Chondrocyte (in vitro differentiated cells): ENCODE results near the gene MEPCE. TPM values are rescaled to one million over a fixed set of nuclear protein-coding genes. Genes with fewer than 3 reads are reported as not detected.

Experiments
- DNase-seq: peaks from one replicate; pipeline ENCODE4 v3.0.0; 2021; ENCODE audit warnings: mixed read lengths, low spot score
- H3K27ac Mint-ChIP-seq: one replicate; pipeline ENCODE4 v1.8.0; 2021; ENCODE audit warnings: mild to moderate bottlenecking, moderate library complexity, mixed read lengths; ENCODE audit not compliant: unreplicated experiment
- H3K27me3 Mint-ChIP-seq: 2 replicates; pipeline ENCODE4 v1.8.0; 2021; ENCODE audit warnings: low read depth, mixed read lengths
- H3K36me3 Mint-ChIP-seq: 2 replicates; pipeline ENCODE4 v1.8.0; 2021; ENCODE audit warnings: low read depth, mixed read lengths
- H3K4me1 Mint-ChIP-seq: 2 replicates; pipeline ENCODE4 v1.8.0; 2021; ENCODE audit warnings: low read depth, mild to moderate bottlenecking, mixed read lengths
- H3K4me3 Mint-ChIP-seq: one replicate; pipeline ENCODE4 v1.8.0; 2021; ENCODE audit warnings: mild to moderate bottlenecking, moderate library complexity, mixed read lengths; ENCODE audit not compliant: unreplicated experiment
- H3K9me3 Mint-ChIP-seq: 2 replicates; pipeline ENCODE4 v1.8.0; 2021; ENCODE audit warnings: low read depth, mixed read lengths
- CTCF ChIP-seq: fragments of 200-600 bp; sonication (generic); IDR thresholded peaks from 2 replicates; pipeline ENCODE4 v1.5.0; 2021; ENCODE audit warnings: antibody characterized with exemption, mild to moderate bottlenecking, moderate library complexity
- total RNA-seq: library from RNA; stranded (reverse); gene quantifications from 3 replicates; pipeline ENCODE4 v1.2.1, GENCODE V29; 2021

MEPCE gene
- total RNA-seq, 1 donor from 2014 or later, result 30.9 TPM

DNA sequence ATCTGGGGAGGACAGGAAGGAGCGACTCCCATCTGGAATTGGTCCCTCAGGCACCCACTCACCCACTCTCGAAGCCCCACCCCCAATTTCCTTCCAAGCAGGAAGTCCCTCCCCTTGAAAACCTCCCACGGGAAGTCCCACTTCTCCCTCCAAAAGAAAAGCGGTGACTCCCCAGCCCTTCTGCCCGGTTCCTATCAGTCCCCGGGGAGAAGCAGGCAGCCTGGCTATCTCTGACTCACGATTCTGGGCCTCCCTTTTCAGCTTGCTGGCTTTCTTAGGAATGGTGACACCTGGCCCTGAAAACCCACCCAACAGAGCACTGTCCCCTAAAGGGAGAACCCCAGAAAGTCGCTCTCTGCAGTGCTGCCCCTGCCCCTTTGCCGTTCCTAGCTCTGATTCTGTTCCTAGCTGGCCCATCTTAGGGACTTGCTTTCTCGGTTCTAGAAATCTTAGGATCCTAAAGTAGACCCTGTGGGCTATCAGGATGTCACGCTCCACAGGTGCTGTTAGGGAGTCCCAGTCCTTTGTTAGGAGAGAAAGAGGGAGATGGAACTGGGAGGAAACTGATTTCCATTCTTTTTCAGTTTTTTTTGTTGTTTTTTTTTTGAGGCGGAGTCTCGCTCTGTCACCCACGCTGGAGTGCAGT is 43.3 kb downstream of the MEPCE start:
- Mint-ChIP-seq H3K36me3 (peaks cover 4% of the 10 kb centered on the region), H3K4me1 (peaks cover 27% of the 10 kb centered on the region), H3K27ac (peak overlapping the region; percentile 32), H3K4me3 (no peak overlapping the region), H3K9me3 (no peaks in the 10 kb centered on the region), H3K27me3 (no peaks in the 10 kb centered on the region)
- TF ChIP-seq CTCF, result no peak
- DNase-seq, result no peak

- no peak for DNase-seq
- Mint-ChIP-seq H3K4me3 (peak overlapping the region; percentile 90), H3K9me3 (no peaks in the 10 kb centered on the region), H3K36me3 (peaks cover 4% of the 10 kb centered on the region), H3K27me3 (no peaks in the 10 kb centered on the region), H3K4me1 (peaks cover 30% of the 10 kb centered on the region), H3K27ac (peak overlapping the region; percentile 65)
- TF ChIP-seq CTCF, result no peak
Measured at GRCh38 chr7:100475549-100475948, 45.9 kb downstream of the MEPCE start.

DNA sequence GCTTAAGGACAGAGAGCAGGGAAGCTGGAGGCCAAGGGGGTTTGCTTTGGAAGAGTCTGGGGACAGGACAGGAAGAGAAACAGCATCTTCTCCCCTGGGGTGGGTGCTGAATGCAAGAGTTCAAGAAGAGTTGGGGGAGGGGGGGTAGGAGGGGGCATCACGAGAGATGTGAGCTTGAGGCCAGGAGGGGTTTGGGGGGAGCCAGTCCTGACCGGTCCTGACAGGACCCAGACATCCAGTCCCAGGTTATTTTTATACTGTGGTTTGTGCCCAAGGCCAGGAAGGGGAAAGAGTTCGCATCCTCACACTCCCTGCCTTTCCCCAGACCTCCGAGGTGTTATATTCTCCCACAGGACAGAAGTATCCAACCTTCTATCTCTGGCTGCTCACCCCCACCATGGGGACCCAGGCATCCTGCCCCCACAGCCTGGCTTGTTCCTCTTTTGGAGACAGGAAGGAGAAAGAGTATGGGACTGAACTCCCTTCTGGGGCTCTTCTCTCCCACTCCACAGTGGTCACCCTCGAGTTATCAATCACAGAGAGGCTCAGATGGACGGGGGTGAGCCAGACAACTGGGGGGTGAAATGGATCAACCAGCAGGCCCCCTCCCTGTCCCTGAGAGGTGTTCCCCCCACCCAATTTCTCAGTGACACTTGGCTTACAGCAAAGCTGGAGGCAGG is 46.6 kb downstream of the MEPCE start:
- no peaks in the 10 kb centered on the region for H3K9me3 Mint-ChIP-seq
- H3K27me3 Mint-ChIP-seq, result no peaks in the 10 kb centered on the region
- TF ChIP-seq CTCF, result no peak
- peaks cover 30% of the 10 kb centered on the region for H3K4me1 Mint-ChIP-seq
- H3K4me3 Mint-ChIP-seq, result peak overlapping the region; percentile 90
- DNase-seq, result no peak
- peaks cover 4% of the 10 kb centered on the region for H3K36me3 Mint-ChIP-seq
- H3K27ac Mint-ChIP-seq, result peak overlapping the region; percentile 65

GRCh38 chr7:100476903-100477870 is 47.6 kb downstream of the MEPCE start:
- Mint-ChIP-seq H3K4me3 (peak overlapping the region; percentile 90), H3K9me3 (no peaks in the 10 kb centered on the region), H3K36me3 (peaks cover 4% of the 10 kb centered on the region), H3K4me1 (peaks cover 30% of the 10 kb centered on the region), H3K27ac (peak overlapping the region; percentile 66), H3K27me3 (no peaks in the 10 kb centered on the region)
- TF ChIP-seq CTCF, result peak; percentile 48
- DNase-seq, result no peak

DNA sequence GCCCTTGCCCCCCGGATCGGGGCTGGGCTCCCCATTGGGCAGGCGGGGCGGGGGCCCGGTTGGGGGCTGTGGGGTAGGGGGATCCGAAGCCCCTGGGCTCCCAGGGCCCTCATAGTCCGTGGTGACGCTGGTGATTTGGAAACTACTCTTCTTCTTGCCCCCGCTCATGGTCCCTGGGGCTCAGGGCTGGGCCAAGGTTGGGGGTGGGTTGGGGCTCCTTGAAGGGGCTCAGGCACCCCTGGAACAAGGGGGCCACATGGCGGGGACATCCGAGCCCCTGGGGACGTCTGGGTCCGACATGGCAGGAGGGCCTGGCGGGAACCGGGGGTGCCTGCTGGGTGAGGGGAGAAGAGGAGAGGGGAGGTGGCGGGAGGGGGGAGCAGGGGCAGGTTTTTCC is 48.2 kb downstream of the MEPCE start:
- peaks cover 4% of the 10 kb centered on the region for H3K36me3 Mint-ChIP-seq
- peaks cover 30% of the 10 kb centered on the region for H3K4me1 Mint-ChIP-seq
- peak overlapping the region; percentile 90 for H3K4me3 Mint-ChIP-seq

More for the DNA sequence above, 48.2 kb downstream of the MEPCE start:
- no peaks in the 10 kb centered on the region for H3K27me3 Mint-ChIP-seq
- H3K27ac Mint-ChIP-seq, result peak overlapping the region; percentile 57
- DNase-seq, result no peak
- TF ChIP-seq CTCF, result no peak
- H3K9me3 Mint-ChIP-seq, result no peaks in the 10 kb centered on the region
